Activated CD4-positive, alpha-beta T cell treated with anti-CD3 and anti-CD28 coated beads for 4 hours (primary cell): Measurements from ENCODE around the gene CD63.

Experiments
- DNase-seq, 2 donors: peaks; one replicate each; pipeline ENCODE4 v3.0.0-alpha.2; 2020

The CD63 gene

DNA sequence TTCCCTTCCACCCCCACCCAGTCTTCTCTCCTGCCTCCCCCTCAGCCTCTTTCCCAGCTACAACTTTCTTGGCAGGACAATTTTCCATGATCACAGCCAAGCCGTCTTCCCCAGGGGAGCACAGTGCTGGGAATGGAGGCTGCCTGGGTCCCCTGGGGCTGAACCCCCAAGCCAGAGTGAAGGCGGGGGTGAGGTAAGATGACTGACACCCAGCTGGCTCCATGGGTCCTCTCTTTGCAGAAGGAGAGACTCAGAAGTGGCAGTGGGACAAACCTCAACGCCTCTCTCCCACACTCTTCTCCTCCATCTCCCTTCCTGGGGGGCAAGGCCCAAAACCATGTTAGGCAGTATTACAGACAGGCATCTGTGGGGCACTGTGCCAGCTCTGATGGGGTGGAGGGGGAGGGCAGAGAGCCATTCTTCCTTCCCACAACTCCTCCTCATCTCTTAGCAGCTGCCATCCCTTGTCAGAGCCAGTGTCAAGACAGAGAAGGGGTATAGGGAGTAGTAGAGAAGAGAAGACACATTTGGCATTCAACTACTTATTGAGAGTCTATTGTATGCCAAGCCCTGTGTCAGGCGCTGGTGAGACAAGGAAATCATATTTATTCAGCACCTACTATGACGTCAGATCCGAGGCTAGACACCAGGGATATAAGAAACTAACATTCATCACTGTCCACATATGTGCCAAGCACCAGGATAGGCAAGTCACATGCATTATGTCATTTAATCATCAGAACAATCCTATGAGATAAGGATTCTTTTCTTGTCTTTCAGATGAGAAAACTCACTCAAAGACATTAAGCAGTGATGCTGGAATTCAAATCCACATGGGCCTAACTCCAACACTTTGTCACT, 24.7 kb downstream of the CD63 start:
- no peak for DNase-seq

DNA sequence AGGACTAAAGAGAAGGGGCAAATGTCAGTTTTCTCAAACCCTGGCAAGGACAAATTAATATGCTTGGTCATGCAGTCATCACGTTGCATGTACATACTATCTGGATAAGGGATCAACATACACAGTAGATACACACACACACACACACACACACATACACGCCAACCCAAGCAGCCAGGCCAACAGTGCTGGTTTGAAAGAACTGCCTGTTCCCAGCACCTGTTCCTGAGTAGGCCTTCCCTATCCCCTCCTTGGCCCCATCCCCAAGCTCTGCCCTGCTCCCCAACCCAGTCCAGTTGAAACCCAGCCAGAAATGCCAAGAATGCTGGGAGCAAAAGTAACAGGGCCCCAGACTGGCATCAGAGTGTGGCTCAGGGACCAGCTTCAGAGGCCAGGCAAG, 25.5 kb downstream of the CD63 start:
- no peak for DNase-seq

DNA sequence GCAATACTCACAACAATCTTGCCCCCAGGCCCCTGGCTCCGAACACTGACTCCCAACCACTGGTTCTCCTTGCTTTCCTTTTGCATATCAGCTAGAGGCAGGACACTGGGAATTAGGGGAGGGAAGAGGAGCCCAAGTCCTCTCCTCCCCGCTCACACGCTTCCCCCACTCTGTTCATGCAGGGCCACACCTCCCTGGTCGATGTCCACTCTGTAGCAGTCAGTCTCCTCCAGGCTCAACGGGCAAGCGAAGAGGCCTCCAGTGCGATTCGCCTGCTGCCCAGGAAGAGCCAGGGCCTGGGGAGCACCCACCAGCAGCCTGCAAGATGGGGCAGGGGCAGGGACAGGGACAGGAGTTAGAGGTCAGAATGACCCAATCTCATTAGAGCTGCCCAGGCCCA, 25.9 kb downstream of the CD63 start:
- DNase-seq: no peak

DNA sequence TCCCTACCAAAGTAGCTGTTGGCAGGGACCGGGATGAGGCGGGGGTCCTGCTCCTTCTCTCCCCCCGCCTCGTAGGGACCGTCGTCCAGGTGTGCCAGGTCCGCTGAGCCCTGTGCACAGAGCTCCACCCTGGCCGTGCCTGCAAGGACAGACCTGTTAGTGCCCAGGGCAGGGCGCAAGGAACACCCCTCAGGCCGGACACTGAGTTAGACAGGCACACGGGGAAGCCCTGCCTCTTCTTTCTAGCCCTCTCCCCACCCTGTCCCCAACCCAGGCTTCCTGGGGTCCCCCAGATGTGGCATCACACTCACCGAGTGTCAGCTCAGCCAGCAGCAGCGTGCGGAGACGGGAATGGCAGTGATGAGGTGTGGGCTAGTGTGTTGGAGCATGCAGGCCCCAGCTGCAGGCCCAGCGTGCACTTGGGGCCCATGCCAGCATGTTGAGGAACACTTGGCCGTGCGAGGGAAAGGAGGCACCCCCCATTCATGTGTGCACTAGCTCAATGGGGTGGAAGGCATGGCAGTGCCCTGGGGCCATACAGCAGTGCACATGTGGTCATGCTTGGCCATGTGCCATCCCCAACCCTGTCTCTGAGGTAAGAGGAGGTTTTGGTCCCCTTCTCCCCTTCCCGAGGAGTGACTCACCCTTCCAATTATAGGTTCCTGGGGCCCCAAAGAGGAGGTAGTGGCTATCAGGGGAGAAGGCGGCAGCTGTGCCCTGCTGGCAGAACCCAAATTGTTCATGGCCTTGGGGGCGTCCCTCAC, 28.4 kb downstream of the CD63 start:
- no peak for DNase-seq

DNA sequence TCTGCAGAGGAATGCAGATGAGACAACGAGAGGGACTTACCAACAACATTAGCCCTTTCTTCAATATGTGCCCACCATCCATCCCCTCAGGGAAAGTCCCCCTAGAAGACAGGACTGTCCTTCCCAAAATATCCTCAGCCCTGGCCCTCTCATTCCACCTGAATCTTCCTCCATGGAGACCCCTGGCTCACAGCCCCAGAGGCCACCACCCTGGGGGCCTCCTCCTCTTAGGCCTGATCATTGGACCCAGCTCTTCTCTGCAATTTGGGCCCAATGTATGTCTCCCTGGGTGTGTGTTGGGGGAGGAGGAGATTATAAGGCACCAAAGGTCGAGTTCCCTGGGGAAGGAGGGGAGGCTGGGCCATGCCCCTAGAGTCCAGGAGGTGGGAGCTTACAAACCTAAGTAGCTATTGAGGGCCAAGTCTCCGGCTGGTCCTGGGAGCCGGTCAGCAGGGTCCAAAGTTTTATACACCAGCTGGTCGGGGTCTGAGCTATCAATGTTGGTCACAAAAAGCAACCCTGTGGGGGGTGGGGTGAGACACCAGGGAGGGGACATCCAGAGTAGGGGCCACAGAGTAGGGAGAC, 29.2 kb downstream of the CD63 start:
- no peak for DNase-seq

DNA sequence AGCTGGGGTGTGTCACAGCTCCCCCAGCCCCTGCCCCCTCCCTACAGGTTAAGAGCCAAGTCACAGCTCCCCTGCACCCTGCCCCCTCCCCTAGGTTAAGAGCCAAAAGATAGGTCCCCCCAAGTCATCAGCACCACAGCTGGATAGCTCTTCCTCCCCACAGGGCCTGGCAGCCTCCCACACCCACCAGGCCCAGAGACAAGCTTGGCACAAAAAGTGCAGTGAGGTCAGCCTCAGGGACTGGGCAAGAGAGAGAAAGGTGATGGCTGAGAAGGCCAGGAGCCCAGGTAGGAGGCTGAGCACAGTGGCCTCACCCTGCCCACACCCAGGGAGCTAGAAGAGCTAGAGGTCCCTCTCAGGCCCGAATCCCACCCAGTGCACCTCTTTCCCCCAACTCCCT, 29.8 kb downstream of the CD63 start:
- DNase-seq: no peak

DNA sequence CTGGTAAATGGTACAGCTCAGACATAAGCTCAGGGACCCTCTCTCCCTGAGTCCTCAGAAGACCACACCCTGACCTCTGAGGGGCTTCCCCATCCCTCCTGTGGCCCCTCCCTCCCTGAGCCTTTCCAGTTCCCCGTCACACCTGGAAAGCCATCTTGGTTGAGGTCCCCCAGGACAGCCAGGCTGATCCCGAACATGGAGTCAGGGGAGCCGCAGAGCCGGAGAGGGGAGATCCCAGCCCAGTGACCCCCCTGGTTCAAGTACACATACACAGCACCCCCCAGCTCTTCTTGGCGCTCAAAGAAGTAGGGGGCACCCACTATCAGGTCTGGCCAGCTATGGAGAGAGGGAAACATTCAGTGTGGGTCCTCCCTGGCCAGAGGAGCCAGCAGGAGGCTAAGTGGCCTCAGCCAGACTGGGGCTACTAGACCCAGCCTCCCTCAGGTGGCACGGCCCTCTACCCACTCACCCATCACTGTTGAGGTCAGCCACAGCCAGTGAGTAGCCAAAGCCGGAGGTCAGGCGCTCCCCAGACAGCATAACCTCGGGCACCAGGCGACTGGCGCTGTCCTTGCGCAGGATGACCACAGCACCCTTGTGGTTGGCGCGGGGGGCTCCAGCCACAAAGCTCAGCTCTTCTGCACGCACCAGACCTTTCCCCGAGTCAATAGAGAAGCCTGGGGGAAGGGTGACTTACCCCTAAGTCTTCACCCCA, 30.4 kb downstream of the CD63 start:
- DNase-seq: no peak

DNA sequence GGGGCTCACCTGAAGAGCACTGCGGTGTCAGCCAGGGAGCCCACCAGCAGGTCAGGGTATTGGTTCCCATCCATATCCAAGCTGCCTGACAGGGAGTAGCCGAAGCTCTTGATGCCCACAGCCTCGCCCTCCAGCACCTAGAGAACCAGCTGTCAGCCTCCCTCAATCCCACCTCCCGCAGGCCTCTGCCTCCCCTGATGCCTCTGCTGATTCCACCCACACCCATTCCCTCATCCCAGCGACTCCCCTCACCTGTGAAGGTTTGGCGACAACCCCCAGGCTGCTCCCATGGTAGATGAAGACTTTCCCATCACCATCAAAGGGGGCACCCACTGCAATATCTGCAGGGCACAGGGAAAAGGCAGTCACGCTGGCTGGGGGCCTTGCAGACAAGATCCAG, 31.1 kb downstream of the CD63 start:
- DNase-seq: no peak

DNA sequence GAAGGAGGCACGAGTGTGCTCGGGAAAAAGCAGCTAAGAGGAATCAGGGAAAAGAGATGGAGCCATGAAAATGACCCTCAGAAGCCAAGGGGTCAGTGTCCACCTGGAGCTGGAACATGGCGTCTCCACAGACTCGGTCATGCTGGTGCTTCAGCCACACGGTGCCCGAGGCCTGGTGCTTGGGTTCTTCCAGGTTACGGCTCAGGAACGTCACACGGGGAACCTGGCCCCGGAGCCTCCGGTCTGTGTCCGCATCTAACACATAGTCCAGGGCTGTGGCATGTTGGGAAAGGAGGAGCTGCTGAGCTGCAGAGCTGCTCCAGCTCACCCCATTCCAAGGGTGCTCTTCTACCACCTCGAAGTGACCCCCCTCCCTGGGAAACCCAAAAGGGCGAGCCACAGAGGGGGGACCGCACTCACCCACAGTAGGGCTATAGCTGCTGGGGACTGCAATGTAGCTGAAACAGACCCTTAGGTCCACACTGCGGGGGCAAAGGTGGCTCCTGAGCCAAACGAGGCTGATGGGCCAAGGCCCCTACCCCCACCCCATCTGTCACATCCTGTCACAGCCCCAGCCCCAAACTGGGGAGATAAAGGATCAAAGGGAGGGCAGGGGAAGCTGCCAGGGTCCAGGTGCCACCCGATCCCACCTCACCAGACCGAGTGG, 31.9 kb downstream of the CD63 start:
- no peak for DNase-seq

DNA sequence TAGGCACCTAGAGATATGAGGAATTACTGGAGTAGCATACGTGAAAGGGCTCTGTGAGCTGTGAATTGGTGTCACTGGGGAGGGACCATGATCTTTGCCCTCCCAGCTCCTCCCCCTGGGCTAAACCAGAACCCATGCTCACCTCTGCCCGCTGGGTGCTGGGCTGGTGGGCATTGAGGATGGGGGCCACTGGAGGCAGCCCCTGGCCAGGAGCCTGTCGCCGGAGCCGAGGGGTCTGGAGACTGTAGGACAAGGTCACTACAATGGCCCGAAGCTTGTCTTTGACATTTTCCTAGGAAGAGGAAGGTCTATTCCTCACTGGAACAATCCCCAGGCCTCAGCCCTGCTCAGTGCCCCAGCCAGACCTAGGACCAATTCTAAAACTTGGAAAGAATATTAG, 32.7 kb downstream of the CD63 start:
- no peak for DNase-seq

DNA sequence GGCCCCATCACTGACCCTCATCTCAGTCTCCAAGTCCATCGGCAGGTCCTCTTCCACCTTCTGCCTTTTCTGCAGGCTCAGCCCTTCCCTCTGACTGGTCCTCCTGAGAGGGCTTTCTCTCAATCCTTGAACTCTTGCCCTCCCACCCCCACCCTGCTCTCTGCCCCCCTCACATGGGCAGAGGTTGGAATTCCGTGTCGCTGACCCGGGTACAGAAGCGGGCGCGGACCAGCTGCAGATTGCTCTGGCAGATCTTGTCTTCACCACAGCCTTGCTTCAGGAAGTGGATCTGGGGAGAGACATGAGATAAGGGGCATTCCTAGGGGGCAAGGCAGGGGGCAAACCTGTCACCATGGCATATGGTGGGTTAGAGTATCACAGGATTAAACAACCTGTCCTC, 33.5 kb downstream of the CD63 start:
- DNase-seq: no peak

DNA sequence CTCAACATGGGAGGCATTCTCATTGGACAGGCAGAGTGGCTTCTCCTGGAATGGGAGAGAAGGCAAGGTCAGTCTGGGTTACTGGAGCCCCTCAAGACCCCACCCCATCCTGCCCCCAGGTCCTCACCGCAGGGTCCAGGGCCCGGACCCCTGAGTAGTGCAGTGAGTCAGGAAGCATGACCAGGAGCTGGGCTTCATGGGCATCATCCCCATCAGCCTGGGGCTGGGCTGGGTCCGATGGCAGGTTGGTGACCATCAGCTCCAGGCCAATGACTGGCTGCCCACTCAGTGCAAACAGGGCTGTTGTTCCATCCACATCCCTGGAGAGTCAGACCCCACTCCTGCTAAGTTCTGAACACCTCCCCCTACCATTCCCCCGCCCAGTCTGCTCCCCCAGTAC, 34.2 kb downstream of the CD63 start:
- no peak for DNase-seq

DNA sequence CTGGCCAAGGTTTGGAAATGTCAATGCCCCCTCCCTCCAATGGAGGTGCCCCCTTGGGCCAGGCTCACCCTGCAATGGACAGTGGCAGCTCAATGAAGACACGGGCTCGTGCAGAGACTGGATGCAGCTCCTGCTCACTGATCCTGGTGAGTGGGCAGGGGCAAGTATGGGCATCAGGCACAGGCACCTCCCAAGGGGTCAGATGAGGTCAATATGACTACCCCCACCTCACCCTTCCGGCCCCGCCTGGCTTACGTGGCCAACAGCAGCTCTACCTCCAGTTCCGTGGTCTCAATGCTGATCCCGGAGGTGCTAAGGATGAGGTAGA, 34.7 kb downstream of the CD63 start:
- no peak for DNase-seq

DNA sequence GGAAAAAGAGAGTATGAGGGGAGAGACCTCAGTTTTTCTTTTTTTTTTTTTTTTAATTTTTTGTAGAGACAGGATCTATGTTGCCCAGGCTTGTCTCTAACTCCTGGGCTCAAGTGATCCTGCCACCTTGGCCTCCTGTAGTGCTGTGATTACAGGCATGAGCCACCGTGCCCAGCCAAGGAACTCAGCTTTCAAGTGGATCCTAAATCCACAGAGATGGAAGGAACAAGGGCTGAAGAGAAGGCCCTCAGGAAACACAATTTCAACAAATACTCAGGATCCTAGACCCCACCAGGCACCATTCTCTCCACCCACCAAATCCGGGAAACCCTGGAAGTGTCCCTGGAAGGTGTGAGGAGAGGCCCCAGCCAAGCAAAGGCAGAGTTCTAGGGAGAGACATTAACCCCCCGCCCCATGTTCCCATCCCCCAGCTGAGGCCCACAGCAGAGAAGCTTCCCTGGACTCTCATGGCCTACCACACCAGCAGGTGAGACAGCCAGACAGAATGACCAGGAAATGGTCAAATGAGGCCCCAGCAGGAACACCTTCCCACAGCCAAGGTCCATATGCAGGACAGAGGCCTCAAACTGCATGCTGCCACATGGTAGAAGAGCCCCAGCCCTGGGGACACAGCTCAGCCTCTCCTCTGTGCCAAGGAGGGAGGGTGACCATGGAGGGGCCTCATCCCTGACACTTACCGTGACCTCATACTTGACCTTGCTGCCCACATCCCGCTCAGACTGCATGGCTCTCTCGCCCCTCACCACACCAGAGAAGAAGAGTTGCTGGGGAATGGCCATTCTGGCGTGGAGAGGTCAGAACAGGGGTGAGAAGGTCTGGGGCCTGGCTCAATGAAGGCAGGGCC, 35.3 kb downstream of the CD63 start:
- no peak for DNase-seq

DNA sequence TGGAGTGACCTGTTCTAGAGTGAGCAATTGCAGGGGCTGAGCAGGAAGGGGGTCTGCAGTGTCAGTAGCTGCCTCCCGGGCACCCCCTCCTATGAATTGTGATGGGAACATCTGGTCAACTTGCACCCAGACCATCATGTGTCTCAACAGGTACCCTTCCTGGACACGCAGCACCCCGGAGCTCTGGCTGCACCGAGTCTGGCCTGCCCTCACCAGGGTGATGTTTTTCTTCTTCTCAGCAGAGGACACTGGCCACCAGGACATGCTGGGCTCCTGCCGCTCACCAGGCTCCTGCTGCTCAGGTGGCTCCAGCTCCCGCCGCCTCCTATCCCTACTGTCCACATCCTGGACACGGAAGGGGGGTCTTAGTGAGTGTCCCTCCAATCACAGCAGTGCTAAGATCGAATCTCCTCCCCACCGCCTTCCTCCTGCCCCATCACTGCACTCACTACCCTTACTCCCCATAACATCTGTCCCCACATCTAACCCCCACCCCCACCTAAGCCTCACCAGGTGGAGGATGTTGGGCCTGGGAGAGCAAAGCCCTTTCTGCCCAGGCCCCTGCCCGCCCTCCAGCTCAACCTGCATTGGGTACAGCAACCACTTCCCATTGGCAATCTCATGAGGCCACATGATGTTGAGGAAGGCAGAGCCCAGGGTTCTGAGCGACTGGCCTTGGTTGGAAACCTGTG, 36.0 kb downstream of the CD63 start:
- DNase-seq: no peak

DNA sequence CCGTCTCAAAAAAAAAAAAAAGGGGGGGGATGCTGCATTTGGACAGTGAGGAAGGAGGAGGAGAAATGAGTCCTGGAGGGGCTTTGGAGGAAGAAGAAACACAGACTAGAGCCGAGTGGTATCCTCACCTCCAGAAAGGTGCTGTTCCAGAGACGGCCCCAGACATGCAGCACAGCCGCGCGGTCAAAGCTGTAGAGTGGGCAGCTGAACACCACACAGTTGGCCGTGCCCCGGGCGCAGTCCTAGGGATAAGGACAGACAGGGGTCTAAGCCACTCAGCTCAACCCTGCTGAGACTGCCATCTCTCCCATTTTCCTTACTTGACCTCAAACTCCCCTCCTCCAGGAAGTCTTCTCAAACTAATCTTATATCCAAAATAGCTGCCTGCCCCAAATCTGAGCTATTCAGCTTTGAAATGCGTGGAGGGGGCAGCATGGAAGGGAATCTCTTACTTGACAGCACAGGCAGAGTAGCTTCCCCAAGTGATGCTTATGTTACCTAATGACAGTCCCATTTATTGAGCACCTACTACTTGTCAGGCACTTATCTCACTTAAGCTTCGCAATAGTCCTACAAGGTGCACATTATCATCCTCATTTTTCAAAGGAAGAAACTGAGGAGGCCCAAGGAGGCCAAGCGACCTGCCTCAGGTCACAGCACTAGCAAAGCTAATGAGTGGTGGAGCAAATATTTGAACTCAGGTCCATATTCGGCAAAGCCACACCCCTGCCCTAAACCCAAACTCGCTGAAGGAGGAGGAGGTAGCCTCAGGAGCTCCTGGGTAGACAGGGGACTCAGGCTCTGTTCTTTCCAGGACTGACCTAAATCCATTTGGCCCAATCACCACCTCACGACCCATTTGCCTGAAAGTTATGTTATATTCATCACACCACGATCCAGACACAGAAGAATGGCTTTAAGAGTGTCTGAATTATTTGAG, 39.8 kb downstream of the CD63 start:
- DNase-seq: no peak

DNA sequence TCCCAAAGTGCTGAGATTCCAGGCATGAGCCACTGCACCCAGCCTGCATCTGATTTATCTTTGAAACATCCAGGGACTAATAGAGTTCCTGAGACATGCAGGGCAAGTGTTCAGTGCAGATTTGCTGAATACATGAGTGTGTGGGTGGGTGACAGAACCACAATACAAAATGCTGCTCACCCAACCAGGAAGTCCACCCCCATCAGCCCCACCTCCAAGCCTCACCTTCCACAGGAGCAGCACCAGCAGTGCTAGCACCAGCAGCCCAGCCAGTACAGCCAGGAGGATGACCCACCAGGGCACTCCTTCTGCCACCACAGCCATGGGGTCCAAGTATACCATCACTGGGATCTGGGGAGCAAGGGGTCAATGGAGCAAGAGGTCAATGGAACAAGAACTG, 41.1 kb downstream of the CD63 start:
- no peak for DNase-seq

DNA sequence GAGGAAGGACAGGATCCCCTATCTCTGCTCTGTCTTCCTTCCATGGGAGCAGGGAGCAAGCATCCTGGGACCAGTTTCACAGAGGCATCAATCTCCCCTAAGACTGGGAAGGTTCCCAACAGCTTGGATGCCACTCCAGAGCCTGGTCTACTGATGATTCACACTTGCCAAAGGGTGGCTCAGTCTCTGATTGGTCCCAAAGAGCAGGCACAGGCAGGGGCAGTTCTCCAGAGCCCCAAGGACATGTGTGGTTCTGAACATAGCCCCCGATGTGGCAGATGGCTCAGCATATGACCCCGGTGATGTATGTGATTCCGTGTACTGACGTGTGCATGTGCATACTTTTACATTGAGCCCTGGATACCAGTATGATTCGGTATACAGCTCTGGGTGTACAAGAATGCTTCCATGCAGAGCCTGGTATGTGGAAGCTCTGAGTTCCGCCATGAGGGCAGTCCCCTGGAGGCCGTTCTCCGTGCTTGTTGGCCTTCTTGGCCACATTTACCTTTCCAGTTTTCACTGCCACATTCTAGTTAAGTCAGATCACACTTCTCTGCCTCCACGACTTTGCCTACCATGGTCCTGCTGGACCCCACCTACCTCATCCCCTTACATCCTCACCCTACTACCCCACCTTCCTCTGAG, 42.3 kb downstream of the CD63 start:
- no peak for DNase-seq

DNA sequence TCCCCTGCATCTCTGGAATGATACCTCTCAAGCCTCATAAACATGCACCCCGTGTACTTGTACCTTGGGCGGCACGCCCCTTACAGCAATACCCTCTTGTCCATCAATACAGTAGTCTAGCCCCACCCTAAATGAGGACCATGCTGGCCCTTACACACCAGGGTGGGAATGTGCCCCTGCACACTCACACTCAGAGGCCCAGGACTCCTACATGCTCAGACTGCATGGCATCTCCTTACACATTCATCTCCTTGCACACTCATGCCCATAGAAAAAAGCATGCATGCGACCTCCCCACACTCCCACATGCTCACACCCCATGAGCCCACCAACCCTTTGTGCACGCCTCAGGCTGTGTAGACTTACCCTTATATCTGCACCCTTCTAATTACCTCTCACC, 43.1 kb downstream of the CD63 start:
- no peak for DNase-seq
